Lower leg skin (tissue), 3 donors: Measurements from ENCODE around the gene SUPT4H1.

Experiments used
- POLR2A ChIP-seq, 2 donors: fragments of 450-650 bp; IDR thresholded peaks; one replicate each; pipeline ENCODE4 v1.6.1; 2016 to 2017; ENCODE audit warnings: antibody characterized with exemption in 2 of 2, mild to moderate bottlenecking in 1 of 2, moderate library complexity in 1 of 2
- TF ChIP-seq, protein P1 (sequence below), 3 donors: fragments of 450-650 bp; IDR thresholded peaks; one replicate each; pipeline ENCODE4 v1.5.1; 2016; ENCODE audit warnings: antibody characterized with exemption in 3 of 3, mild to moderate bottlenecking in 3 of 3, moderate library complexity in 2 of 3

DNA sequence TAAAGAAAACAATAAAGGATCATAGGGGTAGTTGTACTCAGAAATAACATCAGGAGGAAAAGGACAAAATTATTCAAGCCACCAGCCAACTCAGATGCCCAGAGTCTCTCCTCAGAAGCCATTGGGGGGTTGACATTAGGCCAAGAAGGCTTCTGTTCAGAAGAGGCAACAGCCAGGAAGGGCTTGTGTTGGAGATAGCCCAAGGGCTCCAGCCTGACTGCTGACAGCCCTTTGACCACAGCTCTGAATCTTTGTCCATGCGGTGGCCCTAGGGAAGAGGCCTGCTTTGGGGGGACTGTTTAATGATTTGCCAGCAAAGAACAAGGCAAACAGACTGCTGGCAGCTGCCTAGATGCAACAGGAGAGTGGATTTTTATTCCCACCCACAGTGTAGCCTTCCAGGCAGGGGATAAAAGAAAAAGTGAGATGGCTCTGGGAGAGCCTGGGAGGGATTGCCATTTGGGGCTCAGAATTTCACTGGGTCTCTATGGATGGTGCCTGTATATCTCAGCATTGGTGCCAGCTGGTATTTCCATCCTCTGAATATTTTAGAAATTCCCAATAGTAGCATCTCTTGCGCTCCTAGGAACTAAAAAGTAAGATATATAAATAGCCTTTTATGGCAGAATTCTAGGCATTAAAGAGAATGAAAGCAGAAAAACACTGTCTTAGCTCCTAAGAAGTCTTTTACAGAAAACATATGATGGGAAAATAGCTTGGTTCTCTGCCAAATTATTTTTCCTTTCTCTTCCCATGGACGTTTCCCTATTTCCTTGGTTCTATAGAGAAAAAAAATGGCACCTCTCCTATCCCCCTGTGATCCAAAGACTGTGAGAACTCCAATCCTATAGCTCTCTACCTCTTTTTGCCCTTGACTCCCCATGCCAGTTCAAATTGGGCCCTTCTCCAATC is 29.4 kb upstream of the SUPT4H1 start:
- TF ChIP-seq, protein P1, sequence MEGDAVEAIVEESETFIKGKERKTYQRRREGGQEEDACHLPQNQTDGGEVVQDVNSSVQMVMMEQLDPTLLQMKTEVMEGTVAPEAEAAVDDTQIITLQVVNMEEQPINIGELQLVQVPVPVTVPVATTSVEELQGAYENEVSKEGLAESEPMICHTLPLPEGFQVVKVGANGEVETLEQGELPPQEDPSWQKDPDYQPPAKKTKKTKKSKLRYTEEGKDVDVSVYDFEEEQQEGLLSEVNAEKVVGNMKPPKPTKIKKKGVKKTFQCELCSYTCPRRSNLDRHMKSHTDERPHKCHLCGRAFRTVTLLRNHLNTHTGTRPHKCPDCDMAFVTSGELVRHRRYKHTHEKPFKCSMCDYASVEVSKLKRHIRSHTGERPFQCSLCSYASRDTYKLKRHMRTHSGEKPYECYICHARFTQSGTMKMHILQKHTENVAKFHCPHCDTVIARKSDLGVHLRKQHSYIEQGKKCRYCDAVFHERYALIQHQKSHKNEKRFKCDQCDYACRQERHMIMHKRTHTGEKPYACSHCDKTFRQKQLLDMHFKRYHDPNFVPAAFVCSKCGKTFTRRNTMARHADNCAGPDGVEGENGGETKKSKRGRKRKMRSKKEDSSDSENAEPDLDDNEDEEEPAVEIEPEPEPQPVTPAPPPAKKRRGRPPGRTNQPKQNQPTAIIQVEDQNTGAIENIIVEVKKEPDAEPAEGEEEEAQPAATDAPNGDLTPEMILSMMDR (IDR thresholded peaks at IDR 0.05): no peak
- no peak for TF ChIP-seq POLR2A (IDR thresholded peaks at IDR 0.05)
